CD4-positive, alpha-beta T cell (primary cell): ENCODE measurements around the gene SPINT1. TPM values are rescaled to one million over a fixed set of nuclear protein-coding genes. Genes with fewer than 3 reads are reported as not detected.

Experiments
- ATAC-seq: fragments of 200-7000 bp; cut with Tn5 transposase; one replicate; pipeline ENCODE4 v1.10.0; 2022; ENCODE audit warnings: mild to moderate bottlenecking; ENCODE audit not compliant: poor library complexity
- CTCF ChIA-PET: fragments of 350-600 bp; sonication (Branson Sonifier 250); formaldehyde crosslinking; loops from one replicate; lab custom pipeline; 2021; ENCODE audit warnings: antibody characterized with exemption, inconsistent platforms; lab: Charles Lee
- POLR2A ChIA-PET: fragments of 350-600 bp; sonication (Branson Sonifier 250); formaldehyde crosslinking; loops from one replicate; lab custom pipeline; 2021; ENCODE audit warnings: antibody characterized with exemption, inconsistent platforms; lab: Charles Lee
- DNase-seq, 14 experiments: peaks; one replicate each; pipeline ENCODE4 v3.0.0-alpha.2; 2013 to 2020; ENCODE audit warnings: mixed read lengths in 2 of 14
- H3K27ac ChIP-seq, 2 donors: one replicate each; pipeline versions ENCODE4 v1.5.1 to v1.7.0; 2013; ENCODE audit warnings: low read length in 2 of 2, low read depth in 1 of 2, mild to moderate bottlenecking in 1 of 2
- H3K27me3 ChIP-seq, 2 experiments: 1 replicate in 1 of 2; 2 replicates in 1 of 2; pipeline versions ENCODE4 v1.6.1 to v1.7.0; 2013; ENCODE audit warnings: low read length in 2 of 2, control low read depth in 1 of 2, mild to moderate bottlenecking in 1 of 2, moderate library complexity in 1 of 2; ENCODE audit not compliant: insufficient read depth in 2 of 2, control insufficient read depth in 1 of 2
- H3K36me3 ChIP-seq: one replicate; pipeline ENCODE4 v1.6.1; 2013; ENCODE audit warnings: low read length, control low read depth; ENCODE audit not compliant: insufficient read depth
- H3K4me1 ChIP-seq: one replicate; pipeline ENCODE4 v1.6.1; 2013; ENCODE audit warnings: low read length, control low read depth; ENCODE audit not compliant: insufficient read depth
- H3K4me3 ChIP-seq: one replicate; pipeline ENCODE4 v1.5.1; 2013; ENCODE audit warnings: mild to moderate bottlenecking, low read length, moderate library complexity
- H3K9me3 ChIP-seq, 2 experiments: 1 replicate in 1 of 2; 2 replicates in 1 of 2; pipeline versions ENCODE4 v1.6.1 to v1.7.0; 2013; ENCODE audit warnings: low read length in 2 of 2, mild to moderate bottlenecking in 2 of 2, control low read depth in 1 of 2, moderate library complexity in 1 of 2; ENCODE audit not compliant: control insufficient read depth in 1 of 2, insufficient read depth in 1 of 2
- H3K27ac Mint-ChIP-seq: one replicate; pipeline ENCODE4 v1.8.0; 2020; ENCODE audit warnings: mixed read lengths
- H3K27me3 Mint-ChIP-seq: one replicate; pipeline ENCODE4 v1.8.0; 2021; ENCODE audit warnings: mixed read lengths
- H3K36me3 Mint-ChIP-seq: one replicate; pipeline ENCODE4 v1.8.0; 2021; ENCODE audit warnings: low read depth, mixed read lengths
- H3K4me1 Mint-ChIP-seq: one replicate; pipeline ENCODE4 v1.8.0; 2021; ENCODE audit warnings: low read depth, mixed read lengths
- H3K4me3 Mint-ChIP-seq: one replicate; pipeline ENCODE4 v1.8.0; 2020; ENCODE audit warnings: mild to moderate bottlenecking, mixed read lengths
- H3K9me3 Mint-ChIP-seq: one replicate; pipeline ENCODE4 v1.8.0; 2020; ENCODE audit warnings: mixed read lengths
- CTCF ChIP-seq: fragments of 200-600 bp; IDR thresholded peaks from one replicate; pipeline ENCODE4 v1.8.0; 2022; ENCODE audit warnings: antibody characterized with exemption, mild to moderate bottlenecking
- intact Hi-C, 2 experiments: fragments of 100-400 bp; cut with DNase I in 1 of 2; cut with micrococcal nuclease in 1 of 2; formaldehyde crosslinking; loops; one replicate each; pipeline versions ENCODE4 v1.15.1 to v1.9.0; 2023 to 2025; cut with DNase I, micrococcal nuclease
- total RNA-seq, 174 experiments: library from RNA in 2 of 174; stranded (reverse) in 2 of 174; gene quantifications; one replicate each; pipeline ENCODE4 v1.2.3 and lab custom pipeline; 2021 to 2026

SPINT1 gene
- total RNA-seq, 2 experiments from 2014 or later, result 1.0 to 1.6 TPM

- no peak for ATAC-seq
- Histone ChIP-seq H3K27me3 (no peaks in the 10 kb centered on the region), H3K9me3 (no peaks in the 10 kb centered on the region), H3K4me1 (peaks cover 4% of the 10 kb centered on the region), H3K27ac (no peak overlapping the region), H3K36me3 (no peaks in the 10 kb centered on the region), H3K4me3 (no peak overlapping the region)
- POLR2A ChIA-PET, result no interaction called here
- Mint-ChIP-seq H3K4me1 (no peaks in the 10 kb centered on the region), H3K27me3 (no peaks in the 10 kb centered on the region), H3K27ac (no peak overlapping the region), H3K36me3 (no peaks in the 10 kb centered on the region), H3K4me3 (no peak overlapping the region), H3K9me3 (no peaks in the 10 kb centered on the region)
- CTCF ChIA-PET, result interaction anchor here (2.0 kb wide), 1 partner anchor 8 kb away, joined by 7 read pairs; no protein-coding TSS in a partner anchor
- DNase-seq, result no peak
- no peak for TF ChIP-seq CTCF
- intact Hi-C loops, result no loop called here
These were observed 23.4 kb downstream of the SPINT1 start for GRCh38 chr15:40867199-40867598.

GRCh38 chr15:40869686-40870085 lies 25.8 kb downstream of the SPINT1 start:
- intact Hi-C loops, result no loop called here
- Histone ChIP-seq H3K27ac (no peak overlapping the region), H3K9me3 (peaks cover 0 to 6% of the 10 kb centered on the region in 2 experiments), H3K4me3 (no peak overlapping the region), H3K36me3 (no peaks in the 10 kb centered on the region), H3K4me1 (peaks cover 14% of the 10 kb centered on the region), H3K27me3 (no peaks in the 10 kb centered on the region)
- Mint-ChIP-seq H3K27ac (no peak overlapping the region), H3K9me3 (no peaks in the 10 kb centered on the region), H3K36me3 (no peaks in the 10 kb centered on the region), H3K4me3 (no peak overlapping the region), H3K4me1 (peaks cover 5% of the 10 kb centered on the region), H3K27me3 (no peaks in the 10 kb centered on the region)
- CTCF ChIA-PET, result interaction anchor here (0.6 to 0.9 kb wide), 2 partner anchors 11 kb away, joined by 3 to 4 read pairs; no protein-coding TSS in a partner anchor
- no peak for ATAC-seq
- POLR2A ChIA-PET, result no interaction called here
- TF ChIP-seq CTCF, result no peak
- no peak for DNase-seq

GRCh38 chr15:40870716-40871115 lies 26.9 kb downstream of the SPINT1 start:
- Mint-ChIP-seq H3K4me1 (peaks cover 5% of the 10 kb centered on the region), H3K9me3 (no peaks in the 10 kb centered on the region), H3K27me3 (no peaks in the 10 kb centered on the region), H3K27ac (no peak overlapping the region), H3K4me3 (no peak overlapping the region), H3K36me3 (no peaks in the 10 kb centered on the region)
- Histone ChIP-seq H3K36me3 (no peaks in the 10 kb centered on the region), H3K27me3 (no peaks in the 10 kb centered on the region), H3K4me3 (no peak overlapping the region), H3K27ac (no peak overlapping the region), H3K4me1 (peaks cover 14% of the 10 kb centered on the region), H3K9me3 (peaks cover 0 to 6% of the 10 kb centered on the region in 2 experiments)
- ChIA-PET POLR2A (no interaction called here), CTCF (interaction anchor here (1.7 to 1.9 kb wide), 2 partner anchors 12 to 24 kb away, joined by 6 to 9 read pairs; partner anchors contain the start of gene VPS18)
- no peak for TF ChIP-seq CTCF
- intact Hi-C loops, result no loop called here
- ATAC-seq, result no peak
- no peak for DNase-seq
